Epithelial cell of prostate (primary cell): ENCODE measurements around the gene GPAT2.
"Not testable (repeated sequence)": the region's sequence is repeated elsewhere in the genome, so short reads cannot be mapped to it uniquely, and the experiment has no call there.

Experiments
- DNase-seq: peaks from one replicate; pipeline ENCODE4 v3.0.0-alpha.2; 2011; ENCODE audit warnings: low read depth, low spot score
- H3K27ac ChIP-seq: fragments of 450-650 bp; 2 replicates; pipeline ENCODE4 v1.5.1; 2017; ENCODE audit warnings: mild to moderate bottlenecking

The GPAT2 gene

GRCh38 chr2:96034792-96035191 lies at the start of gene GPAT2:
GPAT2 (minus strand) TSS chr2:96034916; CDS start chr2:96032359, 2,557 bp downstream.
- DNase-seq, H3K27ac ChIP-seq: not testable (repeated sequence)

- H3K27ac ChIP-seq, result no peak overlapping the region
- no peak for DNase-seq
These were observed 49.5 kb upstream of the GPAT2 start for GRCh38 chr2:96083989-96084857.

- no peak for DNase-seq
- no peak overlapping the region for H3K27ac ChIP-seq
These were observed 48.6 kb upstream of the GPAT2 start for GRCh38 chr2:96083064-96083939.

DNA sequence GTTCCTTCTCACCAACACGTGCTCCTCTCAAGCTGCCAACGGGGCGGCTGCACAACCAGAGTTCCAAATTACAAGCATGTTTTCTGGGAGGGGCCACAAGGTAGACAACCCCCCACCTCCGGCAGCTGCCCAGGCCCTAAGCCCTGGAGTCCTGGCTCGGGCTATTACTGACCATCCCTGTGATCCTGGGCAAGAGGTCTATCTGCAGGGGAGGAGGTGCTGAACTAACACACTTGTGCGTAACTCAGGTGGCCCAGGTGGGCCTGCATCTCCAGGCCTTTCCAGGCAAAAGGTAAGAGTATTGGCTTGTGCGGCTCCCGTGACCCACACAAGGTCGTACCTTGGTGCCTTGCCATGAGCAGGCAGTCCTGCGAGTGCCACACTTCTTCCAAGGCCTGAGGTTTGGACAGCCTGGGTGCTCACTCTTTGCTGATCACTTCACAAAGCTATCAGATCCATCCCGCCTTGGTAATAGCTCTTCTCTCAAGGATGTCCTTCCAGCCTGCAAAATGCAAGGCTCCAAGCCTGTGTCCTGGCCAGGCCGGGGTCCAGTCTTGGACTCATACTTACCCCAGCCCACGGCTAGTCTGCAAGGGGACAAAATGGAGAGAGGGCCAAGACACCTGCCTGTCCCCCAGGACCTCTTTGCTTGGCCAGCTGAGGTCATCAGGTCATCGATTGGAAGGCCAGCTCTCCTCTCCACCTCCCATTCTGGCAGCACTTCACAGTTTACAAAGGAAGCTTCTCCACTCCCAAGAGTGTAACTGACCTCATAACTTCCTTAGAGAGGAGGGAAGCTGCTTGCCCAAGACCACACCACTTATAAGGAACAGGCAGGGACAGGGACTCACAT lies 47.7 kb upstream of the GPAT2 start:
- no peak for DNase-seq

DNA sequence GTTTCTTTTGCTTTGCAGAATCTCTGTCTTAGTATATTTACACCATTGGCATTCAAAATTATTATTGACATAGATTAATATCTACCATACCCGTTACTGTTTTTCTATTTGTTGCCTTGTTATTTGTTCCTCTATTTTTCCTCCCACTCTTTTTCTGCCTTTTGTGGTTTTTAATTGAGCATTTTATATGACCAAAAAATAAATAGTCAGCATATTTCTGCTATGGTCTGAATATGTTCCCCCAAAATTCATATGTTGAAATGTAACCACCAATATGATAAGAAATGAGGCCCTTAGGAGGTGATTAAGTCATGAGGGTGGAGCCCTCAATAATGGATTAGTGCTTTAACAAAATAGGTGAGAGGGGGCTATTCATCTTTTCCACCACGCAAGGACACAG lies 46.3 kb upstream of the GPAT2 start:
- H3K27ac ChIP-seq, result no peak overlapping the region
- no peak for DNase-seq

More for the DNA sequence above, 47.7 kb upstream of the GPAT2 start:
- no peak overlapping the region for H3K27ac ChIP-seq

- no peak overlapping the region for H3K27ac ChIP-seq
- DNase-seq, result no peak
These were observed 40.6 kb upstream of the GPAT2 start for GRCh38 chr2:96075199-96075771.

DNA sequence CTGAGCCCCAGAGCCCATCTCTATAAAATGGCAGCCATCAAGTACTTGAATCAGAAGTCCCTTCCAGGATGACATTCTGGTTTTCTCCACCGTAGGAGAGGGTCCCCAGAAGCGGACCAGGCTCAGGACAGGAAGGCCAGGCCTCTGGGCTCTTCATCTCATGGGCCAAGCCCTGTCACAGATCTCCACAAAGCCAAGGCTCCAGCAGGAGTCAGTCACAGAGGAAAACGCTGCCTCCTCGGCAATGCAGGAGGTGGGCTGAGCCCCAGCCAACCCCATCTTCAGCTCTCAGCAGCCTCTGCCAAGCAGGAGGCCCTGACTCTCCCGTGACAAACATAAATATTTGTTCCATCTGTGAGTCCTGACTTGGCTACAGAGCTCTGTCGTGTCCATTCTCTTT lies 39.4 kb upstream of the GPAT2 start:
- DNase-seq, result no peak
- H3K27ac ChIP-seq, result no peak overlapping the region

- no peak for DNase-seq
These were observed 38.6 kb upstream of the GPAT2 start for GRCh38 chr2:96073170-96073775.

DNA sequence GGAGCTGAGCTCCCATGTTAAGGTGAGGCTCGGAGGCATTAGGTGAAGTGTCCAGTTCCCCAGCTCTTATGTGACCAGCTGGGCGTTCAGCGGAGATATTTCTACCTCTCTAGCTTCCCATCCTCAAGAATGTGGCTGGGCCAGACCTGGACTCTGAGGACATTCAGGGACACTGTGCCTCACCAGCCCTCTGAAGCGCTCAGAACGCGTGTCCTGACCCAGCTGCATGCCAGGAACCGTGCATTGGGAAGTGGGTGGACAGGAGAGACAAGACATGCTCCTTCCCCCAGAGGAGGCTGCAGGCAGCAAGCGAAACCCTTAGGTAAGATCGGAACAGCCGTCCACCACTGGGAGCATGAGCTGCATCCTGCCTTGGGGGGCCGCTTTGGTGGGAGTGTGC lies 38.0 kb upstream of the GPAT2 start:
- no peak for DNase-seq
- H3K27ac ChIP-seq, result no peak overlapping the region

More at GRCh38 chr2:96073170-96073775, 38.6 kb upstream of the GPAT2 start:
- H3K27ac ChIP-seq, result no peak overlapping the region

DNA sequence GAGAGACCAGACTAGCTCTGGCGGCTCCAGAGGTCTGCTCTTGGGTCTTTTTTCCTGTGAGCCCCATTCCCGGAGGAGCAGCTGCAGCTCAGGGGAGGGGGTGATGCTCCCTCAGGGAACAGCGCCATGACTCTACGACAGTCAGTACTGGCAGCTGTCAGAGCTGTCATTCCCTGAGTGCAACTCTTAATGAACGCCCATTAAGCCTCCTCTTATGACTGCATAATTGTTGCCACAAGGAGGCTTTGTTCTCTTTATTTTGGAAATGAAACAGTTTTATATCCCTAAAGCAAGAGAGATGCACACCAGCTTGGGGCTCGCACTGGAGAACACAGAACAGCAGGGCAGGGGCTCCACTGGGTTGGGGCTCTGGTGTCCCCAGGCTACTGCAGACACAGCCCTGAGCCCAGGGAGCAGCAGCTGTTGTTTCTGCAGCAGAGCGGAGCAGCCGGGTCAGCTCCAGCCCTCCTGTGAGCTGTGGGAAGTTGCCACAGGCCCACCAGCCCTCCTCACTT lies 37.3 kb upstream of the GPAT2 start:
- not testable (repeated sequence) for DNase-seq, H3K27ac ChIP-seq

DNA sequence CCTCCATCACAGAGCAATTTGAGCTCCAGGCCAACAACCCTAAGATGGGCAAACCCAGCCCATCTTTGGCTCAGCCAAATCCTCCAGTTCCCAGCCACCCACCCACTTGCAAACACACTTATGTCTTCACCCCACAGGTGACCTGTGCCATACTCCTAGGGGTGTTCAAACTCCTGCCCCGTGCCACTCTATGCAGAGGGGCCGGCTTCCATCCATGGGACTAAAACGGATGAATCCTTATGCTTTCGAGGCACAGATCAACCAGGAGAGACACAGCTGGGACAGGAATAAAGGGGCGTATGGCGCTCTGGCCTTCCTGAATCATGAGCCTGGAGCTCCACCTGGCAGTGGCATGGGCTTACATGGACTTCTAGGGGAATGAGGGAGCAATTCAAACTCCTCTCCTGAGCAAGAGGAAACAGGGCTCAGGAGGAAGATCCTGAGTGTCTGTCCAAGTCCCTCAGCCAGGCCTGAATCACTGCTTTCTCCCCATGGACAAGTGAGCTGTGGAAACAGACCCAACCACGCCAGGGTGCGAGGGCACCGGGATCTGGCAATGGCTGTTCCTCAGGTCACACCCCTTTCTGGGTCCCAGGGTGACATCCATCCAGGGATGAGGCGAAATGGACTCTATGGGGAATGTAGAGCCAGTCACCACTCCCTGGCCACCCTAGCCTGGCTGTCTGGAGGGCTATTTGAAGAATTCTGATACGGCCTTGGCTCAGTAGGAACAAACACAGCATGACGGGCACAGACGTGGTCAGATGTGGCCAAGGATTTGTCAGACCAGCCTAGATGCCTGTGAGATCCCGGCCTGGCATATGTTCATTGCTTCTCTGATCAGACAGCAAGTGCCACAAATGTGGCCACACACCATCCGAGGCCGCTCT lies 36.6 kb upstream of the GPAT2 start:
- not testable (repeated sequence) for DNase-seq, H3K27ac ChIP-seq

DNA sequence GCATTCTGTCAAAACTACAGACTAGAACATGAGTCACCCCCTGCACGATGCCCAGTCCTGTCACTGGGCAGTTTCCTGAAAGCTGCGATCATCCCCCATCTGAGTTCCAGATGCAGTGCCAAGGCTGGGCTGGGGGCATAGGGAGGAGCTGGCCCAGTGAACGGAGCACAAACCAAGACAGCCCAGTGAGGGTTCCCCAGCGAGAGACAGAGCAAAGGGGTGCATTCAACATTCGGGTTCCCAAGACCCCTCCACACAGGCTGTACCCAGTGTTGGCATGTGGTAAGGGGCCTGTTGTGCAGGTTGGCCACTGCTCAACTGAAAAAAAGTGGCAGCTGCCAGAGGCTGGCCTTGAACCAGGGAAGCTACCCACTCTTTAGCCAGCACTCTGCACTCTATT lies 35.6 kb upstream of the GPAT2 start:
- not testable (repeated sequence) for DNase-seq, H3K27ac ChIP-seq

DNA sequence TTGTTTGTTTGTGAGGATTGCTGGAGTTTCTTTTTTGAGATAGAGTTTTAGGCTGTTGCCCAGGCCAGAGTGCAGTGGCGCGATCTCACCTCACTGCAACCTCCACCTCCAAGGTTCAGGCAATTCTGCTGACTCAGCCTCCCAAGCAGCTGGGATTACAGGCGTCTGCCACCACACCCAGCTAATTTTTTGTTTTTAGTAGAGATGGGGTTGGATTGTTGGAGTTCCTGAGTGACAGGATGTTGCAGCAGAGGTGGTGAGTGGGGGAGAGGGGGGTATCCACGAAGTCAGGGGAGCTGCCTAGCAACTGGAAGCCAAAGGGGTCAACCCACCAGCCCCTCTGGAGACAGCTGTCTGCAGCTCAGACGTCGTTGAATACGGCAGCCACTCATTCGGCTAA lies 35.2 kb upstream of the GPAT2 start:
- not testable (repeated sequence) for DNase-seq, H3K27ac ChIP-seq

DNA sequence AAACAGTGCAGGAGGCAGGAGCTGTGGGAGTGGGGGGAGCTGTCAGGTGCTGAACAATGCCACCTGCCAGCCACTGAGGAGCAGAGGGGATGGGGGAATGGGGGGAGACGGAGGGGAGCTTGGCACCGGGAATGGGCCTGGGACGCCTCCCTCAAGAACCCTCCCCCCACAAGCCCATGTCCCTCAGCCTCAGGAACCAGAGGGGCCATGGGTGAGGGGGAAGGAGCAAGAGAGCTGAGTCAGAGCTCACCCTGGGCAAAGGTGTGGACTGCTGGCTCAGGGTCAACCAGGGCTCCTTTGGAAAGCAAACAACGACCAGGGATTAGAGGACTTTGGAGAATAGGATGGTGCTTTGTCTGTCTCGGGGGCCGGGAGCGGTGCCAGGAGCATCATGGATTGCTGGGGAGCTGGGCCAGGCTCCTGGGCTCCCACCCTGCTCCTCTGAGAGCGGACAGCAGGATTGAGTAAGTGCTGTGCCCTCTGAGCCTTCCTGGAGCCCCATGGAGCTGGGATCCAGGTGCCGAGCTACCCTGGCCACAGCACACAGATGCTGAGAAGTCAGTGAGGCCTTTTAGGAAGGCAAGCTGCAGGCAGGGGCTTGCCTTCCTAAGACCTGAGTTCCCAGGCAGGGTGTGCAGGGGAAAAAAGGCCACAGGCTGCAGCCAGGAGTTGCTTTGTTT lies 33.3 kb upstream of the GPAT2 start:
- DNase-seq, H3K27ac ChIP-seq: not testable (repeated sequence)

DNA sequence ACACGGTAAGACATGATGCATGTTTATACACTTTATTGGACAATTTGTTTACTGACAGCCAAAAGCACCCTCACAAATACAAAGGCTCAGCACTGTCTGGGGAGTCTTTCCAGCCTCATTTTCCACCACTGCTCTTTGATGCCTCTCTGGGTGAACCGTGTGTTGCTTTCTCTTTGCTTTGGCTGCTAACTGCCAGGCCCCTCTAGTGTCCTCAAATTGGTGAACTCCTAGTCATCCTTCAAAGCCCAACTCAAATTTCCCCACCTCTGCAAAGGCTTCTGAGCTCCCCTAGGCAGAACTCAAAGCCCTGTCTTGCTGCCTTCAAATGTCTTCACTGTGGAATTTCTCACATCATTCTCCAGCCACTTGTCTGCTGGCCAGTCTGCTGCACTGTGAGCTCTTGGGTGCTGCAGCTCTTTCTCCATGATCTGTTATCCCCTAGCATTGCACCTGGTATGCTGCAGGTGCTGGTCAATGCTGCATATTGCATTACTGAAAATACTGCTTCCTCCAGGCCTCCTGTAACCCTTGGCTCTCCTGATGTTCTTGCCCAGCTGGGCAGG lies 32.5 kb upstream of the GPAT2 start:
- H3K27ac ChIP-seq, DNase-seq: not testable (repeated sequence)

DNA sequence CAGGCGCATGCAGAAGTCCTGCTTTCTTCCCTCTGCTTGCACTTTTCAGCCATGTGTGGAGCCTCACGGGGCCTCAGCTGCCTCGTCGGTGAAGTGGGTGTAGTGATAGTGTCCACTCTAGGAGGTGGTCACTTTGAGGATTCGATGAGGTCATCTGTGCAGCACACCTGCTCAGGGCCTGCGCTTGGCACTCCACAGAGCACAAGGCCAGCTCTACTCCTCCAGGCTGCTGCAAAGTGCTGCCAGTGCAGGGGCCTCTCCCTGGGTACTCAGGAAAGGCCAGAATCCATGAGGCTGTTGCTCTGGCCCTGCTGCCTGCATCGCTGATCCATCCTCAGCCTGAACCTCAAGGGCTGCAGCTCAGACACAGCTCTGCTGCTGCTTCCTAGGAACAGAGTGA lies 31.8 kb upstream of the GPAT2 start:
- DNase-seq, H3K27ac ChIP-seq: not testable (repeated sequence)

- H3K27ac ChIP-seq, DNase-seq: not testable (repeated sequence)
These were observed 31.2 kb upstream of the GPAT2 start for GRCh38 chr2:96065954-96066353.
